AG08395 (cell line): ENCODE results near the gene ACSBG1.
"Not testable (repeated sequence)": the region's sequence is repeated elsewhere in the genome, so short reads cannot be mapped to it uniquely, and the experiment has no call there.

ENCODE experiments used
- DNase-seq: peaks from one replicate; pipeline ENCODE4 v3.0.0; 2012; ENCODE audit warnings: mixed read lengths, low spot score

ACSBG1 gene

DNA sequence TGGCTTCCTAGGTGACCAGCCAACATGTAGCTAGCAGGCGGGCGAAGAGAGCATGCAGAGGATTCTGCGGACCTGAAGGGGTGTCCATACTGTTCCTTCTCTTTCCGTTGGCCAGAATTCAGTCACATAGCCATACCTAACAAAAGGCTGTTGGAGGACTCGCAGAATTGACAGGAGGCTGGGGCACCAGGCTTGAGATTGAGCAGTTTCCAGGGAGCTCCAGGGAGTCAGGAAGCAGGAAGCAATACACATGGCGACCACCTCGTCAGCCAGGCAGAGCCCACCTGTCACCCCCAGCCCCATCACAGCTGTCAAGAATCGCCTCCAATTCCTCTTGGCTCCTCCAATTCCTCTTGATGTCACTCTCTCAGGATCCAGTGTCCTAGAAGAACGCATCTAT lies 16.8 kb upstream of the ACSBG1 start:
- no peak for DNase-seq

DNA sequence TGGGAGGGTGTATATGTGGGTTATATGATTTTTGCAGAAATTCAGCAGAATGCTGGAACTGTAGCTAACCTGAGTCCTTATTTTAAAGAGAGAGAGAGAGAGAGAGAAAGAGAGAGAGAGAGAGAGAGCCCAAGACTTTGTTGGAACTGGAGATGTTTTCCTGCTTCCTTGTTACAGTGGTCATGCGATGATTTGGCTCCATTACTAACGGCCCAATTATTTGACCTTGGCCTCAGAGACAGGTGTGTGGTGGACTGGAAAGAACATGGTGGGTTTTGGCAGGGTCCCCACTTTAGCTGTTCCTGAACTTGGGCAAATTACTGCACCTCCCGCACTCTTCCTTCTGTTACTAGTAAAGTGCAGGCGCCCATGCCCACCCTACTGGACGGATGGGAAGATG lies 14.8 kb upstream of the ACSBG1 start:
- no peak for DNase-seq

DNA sequence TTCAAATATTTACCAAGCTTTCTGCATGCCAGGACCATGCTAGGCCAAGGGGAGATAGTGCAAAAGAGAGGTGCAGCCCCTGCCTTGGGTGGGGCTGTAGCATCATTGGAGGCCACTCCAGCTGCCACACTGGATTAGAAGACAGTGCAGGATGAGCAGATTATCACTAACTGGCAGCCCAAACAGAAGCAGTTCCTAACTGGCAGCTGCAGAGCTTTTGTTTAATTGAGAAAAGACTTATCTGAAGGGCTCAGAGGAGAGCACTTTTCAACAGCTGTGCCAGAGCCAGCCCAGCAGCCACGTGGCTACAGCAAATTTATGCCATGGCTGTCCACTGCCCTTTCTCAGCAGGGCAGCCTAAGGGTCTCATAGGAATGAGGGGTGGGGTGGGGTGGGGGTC lies 13.5 kb upstream of the ACSBG1 start:
- no peak for DNase-seq

DNA sequence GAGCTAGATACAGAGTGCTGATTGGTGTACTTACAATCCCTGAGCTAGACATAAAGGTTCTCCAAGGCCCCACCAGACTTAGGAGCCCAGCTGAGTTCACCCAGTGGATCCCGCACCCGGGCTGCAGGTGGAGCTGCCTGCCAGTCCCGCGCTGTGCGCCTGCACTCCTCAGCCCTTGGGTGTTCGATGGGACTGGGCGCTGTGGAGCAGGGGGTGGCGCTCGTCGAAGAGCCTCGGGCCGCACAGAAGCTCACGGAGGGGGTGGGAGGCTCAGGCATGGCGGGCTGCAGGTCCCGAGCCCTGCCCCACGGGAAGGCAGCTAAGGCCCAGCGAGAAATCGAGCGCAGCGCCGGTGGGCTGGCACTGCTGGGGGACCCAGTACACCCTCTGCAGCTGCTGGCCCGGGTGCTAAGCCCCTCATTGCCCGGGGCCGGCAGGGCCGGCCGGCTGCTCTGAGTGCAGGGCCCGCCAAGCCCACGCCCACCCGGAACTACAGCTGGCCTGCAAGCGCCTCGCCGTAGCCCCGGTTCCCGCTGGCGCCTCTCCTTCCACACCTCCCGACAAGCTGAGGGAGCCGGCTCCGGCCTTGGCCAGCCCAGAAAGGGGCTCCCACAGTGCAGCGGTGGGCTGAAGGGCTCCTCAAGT lies 11.7 kb upstream of the ACSBG1 start:
- not testable (repeated sequence) for DNase-seq

DNA sequence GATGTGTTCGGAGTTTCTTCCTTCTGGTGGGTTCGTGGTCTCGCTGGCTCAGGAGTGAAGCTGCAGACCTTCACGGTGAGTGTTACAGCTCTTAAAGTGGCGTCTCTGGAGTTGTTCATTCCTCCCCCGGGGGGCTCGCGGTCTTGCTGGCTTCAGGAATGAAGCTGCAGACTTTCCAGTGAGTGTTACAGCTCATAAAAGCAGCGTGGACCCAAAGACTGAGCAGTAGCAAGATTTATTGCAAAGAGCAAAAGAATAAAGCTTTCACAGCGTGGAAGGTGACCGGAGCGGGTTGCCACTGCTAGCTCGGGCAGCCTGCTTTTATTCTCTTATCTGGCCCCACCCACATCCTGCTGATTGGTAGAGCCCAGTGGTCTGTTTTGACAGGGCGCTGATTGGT lies 11.0 kb upstream of the ACSBG1 start:
- not testable (repeated sequence) for DNase-seq

DNA sequence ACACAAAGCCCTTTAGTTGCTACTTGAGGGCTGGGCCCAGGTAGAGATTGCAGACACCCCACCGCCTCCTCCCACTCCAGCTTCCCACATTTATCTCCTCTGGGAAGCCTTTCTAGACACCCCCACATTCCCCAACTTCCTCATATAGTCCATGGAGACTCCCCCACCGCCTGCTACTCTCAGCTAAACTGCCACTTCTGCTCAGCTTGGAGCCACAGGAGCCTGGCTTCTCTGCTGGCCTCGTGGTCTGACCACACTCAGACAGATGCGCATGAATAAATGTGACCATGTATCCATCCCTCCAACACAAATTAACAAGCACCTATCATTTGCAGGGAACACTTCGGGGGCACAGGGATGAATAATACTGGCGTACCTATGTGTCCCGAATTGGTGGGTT lies 10.5 kb upstream of the ACSBG1 start:
- DNase-seq = no peak

DNA sequence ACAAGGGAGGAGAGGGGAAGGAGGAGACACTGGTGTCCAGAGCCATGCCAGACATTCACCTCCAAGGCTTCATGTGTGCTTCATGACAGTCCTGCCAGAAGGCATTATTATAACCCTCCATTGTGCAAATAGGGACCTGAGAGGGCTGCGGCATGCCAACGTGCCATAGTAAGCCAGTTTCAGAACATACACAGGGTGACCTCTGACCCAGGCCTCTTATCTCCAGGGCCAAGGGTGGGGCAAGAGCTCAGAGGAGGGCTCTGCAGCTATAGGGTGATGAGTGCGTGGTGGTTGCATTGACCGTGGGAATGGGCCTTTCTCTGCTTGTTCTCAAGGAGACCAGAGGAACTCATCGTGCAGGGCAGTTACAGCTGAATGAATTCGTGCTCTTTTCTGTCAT lies 9.7 kb upstream of the ACSBG1 start:
- DNase-seq = no peak

DNA sequence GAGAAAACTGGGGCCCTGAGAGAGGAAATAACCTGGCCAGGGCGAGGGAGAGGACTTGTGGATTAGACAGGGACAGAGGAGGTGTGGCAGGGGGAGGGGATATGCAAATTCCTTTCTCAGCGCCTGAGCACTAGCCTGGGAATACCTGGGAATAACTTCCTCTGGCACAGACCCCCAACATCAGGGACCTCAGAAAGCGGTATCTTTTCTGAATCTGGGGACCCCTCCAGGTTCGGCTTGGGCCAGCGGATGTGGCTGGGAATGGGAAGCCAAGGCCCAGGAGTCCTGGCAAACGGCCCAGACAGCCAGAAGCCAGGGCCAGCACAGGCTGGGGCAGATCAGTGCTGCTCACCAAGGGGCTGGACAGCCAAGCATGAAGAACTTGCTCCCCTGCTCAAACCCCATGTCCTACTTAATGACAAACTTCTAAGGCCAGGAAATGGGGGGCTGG lies 9.2 kb upstream of the ACSBG1 start:
- DNase-seq = no peak

DNA sequence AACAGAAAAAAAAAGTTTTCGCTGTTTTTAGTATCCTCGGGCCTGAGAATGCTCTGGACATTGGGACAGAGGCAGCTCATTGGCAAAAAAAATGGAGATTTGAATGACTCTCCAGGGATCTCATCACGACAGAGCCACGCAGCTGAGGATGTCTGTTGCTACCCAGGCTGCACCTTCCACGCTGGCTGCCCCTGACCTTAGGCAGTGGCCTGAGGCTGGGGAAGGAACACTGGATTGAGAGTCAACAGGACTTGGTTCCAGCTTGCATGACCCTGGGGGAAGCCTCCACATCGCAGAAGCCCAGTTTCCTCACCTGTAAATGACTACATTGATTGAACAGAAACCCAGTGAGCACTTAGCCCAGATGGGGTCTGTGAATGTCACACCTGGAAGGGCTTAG lies 8.7 kb upstream of the ACSBG1 start:
- no peak for DNase-seq

DNA sequence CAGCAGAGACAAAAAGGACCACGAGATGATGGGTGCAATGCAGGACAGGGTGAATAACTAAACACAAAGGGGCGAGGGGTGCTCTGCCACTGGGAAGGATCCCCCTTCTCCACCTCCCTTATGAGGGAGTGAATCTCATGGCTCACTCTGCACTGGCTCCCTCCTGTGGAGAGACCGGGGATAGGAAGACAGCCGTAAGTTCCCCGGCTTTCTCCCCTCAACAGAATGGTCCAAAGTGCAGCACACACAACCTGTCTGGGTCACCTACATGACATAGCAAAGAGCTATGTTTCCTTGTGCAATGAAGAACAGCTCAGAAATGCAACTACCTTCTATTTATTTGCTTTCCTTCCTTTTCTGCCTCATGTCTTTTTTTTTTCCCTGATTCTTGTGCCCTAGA lies 7.8 kb upstream of the ACSBG1 start:
- no peak for DNase-seq

DNA sequence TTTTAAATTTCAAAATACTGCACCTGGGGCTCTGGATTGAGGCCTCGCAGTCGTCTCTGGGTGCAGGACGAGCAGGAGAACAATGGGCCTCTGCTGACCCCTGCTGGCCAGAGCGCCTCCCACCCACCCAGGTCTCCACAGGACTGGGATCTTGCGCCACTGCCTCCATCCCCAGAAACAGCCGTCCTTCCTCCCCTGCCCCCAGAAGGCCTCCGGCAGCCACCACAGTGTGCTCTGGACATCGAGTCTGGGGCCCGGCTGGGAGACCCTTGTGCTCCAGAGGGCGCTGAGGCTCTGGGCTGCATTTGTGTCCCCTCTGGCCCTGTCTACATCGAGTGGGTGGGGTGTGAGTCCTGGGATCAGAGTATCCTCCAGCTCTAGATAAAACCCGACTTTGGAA lies 6.7 kb upstream of the ACSBG1 start:
- DNase-seq = peak; percentile 91

DNA sequence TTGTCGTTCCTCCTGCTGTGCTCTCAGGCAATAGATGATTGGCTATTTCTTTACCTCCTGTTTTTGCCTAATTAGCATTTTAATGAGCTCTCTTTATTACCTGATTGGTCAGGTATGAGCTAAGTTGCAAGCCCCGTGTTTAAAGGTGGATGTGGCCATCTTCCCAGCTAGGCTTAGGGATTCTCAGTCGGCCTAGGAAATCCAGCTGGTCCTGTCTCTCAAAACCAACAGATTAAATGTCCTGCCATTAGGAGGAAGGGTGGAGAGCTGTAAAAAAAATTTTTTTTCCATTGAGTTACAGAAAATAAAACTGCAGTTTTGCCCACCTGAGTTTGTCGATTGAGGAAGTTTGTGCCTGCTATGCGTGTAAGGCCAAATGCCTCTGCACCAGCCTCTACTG lies 5.4 kb upstream of the ACSBG1 start:
- no peak for DNase-seq

DNA sequence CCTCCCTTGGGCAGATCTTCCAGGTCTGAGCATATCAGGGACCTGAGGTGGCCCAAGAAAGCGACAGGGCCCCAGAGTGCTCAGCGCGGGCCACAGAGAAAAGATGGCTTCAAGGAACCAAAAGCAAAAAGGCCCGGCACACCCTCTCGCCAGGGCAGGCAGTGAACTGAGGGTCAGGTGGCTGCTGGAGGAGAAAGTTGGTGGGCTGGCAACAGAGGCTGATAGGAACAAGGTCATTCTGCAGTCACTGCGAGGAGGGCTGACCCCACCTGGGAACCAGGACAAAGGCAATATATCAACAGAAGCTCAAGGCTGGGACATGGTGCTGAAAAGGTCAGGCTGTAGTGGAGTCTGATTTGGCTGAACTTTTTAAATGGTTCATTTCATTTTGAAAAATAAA lies 2.8 kb upstream of the ACSBG1 start:
- DNase-seq = no peak

DNA sequence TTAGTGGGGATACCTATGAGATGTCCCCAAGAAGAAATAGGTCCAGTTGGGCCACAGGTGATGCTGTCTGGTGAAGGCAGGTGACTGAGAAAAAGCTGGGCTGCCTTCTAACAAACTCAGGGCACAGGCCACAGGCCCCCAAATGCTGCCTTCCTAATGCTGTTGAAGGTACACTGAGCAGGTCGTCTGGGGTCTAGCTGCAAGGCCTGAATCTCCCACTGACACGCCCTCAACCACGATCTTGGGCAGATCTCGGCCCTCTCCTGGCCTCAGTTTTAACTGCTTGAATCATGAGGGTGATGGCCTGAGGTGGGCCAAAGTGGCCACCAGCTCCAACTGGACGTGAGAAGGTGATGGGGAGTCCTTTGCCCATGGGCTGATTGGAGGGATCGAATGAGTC lies 2.1 kb upstream of the ACSBG1 start:
- no peak for DNase-seq

DNA sequence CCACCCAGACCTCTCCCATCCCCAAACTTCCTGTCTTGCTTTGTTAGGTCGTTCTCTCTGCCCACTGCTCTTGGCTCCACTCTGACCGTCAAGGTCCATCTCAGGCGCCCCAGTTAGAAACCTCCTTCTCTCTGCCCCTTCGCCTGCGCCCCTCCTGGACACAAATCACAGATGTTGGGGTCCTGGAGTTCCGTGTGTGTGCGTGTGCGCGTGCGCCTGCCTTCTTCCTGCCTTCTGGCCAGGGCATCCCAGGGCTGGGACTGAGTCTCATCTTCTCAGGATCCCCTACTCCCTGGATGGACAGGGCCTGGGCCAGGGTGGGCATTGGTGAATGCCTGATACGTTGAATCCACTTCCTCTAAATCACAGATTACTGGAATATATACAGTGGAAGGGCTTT lies 869 bp downstream of the ACSBG1 start:
- no peak for DNase-seq

DNA sequence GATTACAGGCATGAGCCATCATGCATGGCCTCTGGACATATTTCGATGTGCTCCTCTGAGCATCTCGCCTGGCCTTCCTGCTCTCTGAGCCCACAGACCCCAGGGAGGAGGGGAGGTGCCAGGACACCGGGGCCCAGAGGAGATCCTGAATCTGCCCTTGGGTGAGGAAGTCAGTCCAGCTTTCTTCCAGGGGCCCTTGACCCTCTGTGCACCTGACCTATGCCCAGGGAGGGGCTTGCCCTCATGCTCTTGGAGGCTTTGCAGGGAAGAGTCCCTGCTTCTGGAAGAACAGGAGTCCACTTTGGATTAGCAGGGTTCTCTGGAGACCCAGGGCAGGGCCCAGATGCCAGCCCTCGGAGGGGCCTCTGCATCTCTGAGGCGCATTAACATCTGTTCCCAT lies 1.4 kb downstream of the ACSBG1 start:
- no peak for DNase-seq

DNA sequence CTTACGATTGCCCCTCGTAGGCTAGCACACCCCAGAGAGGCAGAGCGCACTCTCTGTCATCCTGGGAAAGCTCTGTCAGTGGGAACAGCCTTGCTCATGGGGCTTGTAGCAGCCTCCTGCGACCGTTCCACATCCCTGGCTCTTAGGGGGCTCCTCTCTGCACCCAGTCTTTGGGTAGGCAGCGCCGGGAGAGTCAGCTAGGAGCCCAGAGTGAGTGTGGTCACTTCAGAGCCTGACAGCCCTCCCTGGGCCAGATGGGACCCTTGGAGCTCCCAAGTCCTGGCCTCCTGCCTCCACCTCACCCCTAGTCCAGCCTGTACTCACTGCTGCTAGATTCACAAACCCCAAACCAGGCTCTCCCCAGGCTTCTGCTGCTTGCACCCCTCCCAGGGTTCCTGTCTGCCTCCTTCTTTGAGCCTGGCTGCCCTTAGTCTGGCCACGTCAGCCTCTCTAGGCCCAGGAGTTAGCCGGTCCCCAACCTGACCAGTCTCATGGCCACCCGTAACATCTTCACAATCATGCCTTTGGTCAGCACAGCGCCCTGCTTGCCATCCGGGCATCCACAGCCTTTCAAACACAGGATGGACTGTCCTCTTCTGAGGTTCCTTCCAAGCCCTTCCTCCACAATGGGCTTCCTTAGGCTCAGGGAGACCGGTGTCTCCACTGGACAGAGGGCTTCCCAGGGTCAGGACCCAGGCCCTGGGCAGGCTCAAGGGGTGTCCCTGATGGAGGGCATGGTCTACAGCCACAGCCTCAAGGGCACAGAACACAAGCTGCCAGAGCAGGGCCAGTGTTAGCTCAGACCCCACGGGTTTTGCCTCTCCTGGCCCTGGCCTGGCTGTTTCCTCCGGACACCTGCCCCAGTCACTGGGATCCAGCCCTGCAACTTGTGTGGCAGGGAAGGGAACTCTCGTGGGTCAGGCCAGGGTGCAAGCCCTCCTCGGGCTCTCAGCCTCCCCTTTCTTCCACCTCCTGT lies 4.6 kb downstream of the ACSBG1 start:
- DNase-seq = no peak

DNA sequence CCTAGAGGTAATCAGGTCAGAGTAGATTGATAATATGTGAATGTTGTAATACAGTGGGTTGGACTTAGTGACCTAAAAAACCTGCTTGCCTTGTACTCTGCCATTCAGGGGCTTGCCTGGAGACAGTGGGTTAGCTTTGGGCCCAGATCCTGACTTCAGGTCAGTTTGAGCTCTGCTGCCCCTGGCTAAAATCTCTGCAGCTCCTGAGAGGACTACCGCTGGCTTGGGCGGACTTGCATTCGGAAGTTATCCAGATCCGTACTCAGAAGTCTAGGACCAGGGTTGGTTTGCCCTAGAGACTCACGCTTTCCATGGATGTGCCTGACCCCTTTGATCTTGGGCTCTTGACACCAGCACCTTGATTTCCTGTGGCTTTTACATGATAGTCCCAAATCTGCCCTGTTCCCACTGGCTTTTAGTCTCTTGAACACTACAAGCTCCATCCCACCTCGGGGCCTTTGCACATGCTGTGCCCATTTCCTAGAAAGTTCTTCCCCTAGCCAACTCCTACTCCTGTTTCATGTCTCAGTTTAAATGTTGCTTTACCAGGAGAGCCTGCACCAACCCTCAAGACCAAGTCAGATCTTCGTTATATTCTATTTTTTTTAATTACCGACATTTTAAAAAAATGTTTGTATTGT lies 5.9 kb downstream of the ACSBG1 start:
- no peak for DNase-seq

DNA sequence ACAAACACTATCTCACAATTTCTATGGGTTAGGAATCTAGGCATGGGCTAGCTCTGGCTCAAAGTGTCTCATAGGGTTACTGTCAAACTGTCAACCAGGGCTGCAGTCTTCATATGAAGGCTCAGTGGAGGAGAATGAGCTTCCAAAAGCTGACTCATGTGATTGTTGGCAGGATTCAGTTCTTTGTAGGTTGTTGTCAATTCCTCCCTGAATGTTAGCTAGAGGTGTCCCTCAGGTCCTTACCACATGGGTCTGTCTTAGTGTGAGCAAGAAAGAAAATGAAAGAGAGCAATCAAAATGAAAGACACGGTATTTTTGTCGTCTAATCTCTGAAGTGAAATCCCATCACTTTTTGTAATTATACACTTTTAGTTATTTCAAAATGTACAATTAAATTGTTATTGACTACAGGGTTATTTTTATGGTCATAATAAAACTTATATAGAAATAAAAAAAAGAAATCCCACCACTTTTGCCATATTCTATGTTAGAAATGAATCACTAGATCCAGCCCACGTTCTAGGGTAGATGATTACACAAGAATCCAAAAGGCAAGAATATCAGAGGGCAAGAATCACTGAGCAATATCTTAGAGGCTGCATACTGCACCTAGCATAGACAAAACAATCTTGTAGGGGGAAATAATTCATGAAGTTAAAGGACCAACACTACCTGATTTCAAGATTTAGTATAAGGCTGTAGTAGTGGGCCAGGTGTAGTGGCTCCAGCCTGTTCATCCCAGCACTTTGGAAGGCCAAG lies 8.4 kb downstream of the ACSBG1 start:
- DNase-seq = no peak

DNA sequence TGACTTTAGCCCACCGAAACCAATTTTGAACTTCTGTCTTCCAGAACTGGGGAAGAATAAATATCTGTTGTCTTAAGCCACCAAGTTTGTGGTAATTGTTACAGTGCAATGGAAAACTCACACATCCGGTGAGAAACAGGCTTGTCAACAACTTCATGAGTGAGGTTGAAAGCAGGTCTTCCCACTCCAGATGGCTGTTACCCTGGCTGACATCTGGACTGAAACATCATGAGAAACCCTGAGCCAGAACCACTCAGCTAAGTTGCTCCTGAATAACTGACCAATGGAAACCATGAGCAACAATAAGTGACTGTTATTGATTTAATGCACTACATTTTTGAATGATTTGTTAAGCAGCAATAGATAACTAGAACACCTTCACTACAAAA lies 10.3 kb downstream of the ACSBG1 start:
- DNase-seq = no peak

DNA sequence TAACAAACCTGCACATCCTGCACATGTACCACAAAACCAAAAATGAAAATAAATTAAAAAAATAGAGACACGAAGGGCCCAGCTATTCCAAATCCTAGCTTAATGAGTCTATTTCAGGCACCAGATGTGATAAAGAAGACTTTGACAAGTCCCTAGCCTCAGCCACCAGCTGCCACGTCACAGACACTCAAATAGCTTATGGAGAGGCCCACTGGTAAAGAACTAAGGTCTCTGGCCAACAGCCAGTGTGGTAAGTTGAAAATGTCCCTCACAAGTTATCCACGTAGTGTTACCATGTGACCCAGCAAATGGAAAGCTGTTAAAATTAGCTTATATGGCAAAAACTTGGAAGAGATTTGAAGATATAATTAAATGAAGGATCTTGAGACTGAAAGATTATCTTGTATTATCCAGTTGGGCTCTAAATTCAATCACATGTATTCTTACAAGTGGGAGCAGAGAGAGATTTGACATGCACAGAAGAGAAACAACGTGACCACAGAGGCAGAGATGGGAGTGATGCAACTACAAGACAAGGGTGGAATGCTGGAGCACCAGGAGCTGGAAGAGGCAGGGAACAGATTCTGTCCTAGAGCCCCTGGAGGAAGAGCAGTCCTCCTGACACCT lies 10.9 kb downstream of the ACSBG1 start:
- no peak for DNase-seq
